Esophagus mucosa (tissue), 1 donor: Measurements from ENCODE around the gene HMX2. TPM values are rescaled to one million over a fixed set of nuclear protein-coding genes. Genes with fewer than 3 reads are reported as not detected.

Experiments used
- ATAC-seq: fragments of 200-7000 bp; cut with Tn5 transposase; one replicate; pipeline ENCODE4 v1.9.1; 2020
- total RNA-seq: library from RNA; stranded (reverse); gene quantifications from one replicate; pipeline ENCODE4 v1.2.4, GENCODE V29; 2023
- donor health status: DM: yes; HTN: yes; CAD: no.

HMX2 gene
- total RNA-seq, result not detected

- ATAC-seq, result no peak
These were observed at the start of gene HMX2 for GRCh38 chr10:123147635-123148413. TSS of gene HMX2 (plus strand) at chr10:123148136. CDS start at chr10:123148379, 243 bp downstream.

GRCh38 chr10:123100030-123100762 lies 47.7 kb upstream of the HMX2 start:
- no peak for ATAC-seq

- no peak for ATAC-seq
These were observed 46.1 kb upstream of the HMX2 start for GRCh38 chr10:123101872-123102271.

GRCh38 chr10:123102673-123103072 lies 45.3 kb upstream of the HMX2 start:
- peak; percentile 10 for ATAC-seq

GRCh38 chr10:123103944-123104343 lies 44.0 kb upstream of the HMX2 start:
- ATAC-seq, result peak; percentile 67

- peak; percentile 93 for ATAC-seq
These were observed 38.5 kb upstream of the HMX2 start for GRCh38 chr10:123109466-123109865.

GRCh38 chr10:123117644-123118417 lies 30.1 kb upstream of the HMX2 start:
- ATAC-seq, result no peak

- ATAC-seq, result no peak
These were observed 28.9 kb upstream of the HMX2 start for GRCh38 chr10:123119081-123119480.

- no peak for ATAC-seq
These were observed 21.7 kb upstream of the HMX2 start for GRCh38 chr10:123126246-123126645.

- ATAC-seq, result peak; percentile 86
These were observed 18.2 kb upstream of the HMX2 start for GRCh38 chr10:123129618-123130271.

GRCh38 chr10:123132576-123133477 lies 15.1 kb upstream of the HMX2 start:
- peak; percentile 75 for ATAC-seq

GRCh38 chr10:123133541-123134342 lies 14.2 kb upstream of the HMX2 start:
- ATAC-seq, result no peak

- ATAC-seq, result no peak
These were observed 13.5 kb upstream of the HMX2 start for GRCh38 chr10:123134343-123134914.

- ATAC-seq, result no peak
These were observed 13.0 kb upstream of the HMX2 start for GRCh38 chr10:123134915-123135414.

- no peak for ATAC-seq
These were observed 12.4 kb upstream of the HMX2 start, which contains the start of gene HMX3 for GRCh38 chr10:123135415-123136141. TSS of gene HMX3 (plus strand) at chr10:123135970. CDS start at chr10:123136051, 81 bp downstream.

- no peak for ATAC-seq
These were observed 11.6 kb upstream of the HMX2 start for GRCh38 chr10:123136221-123136805.

GRCh38 chr10:123136806-123137642 lies 10.9 kb upstream of the HMX2 start:
- no peak for ATAC-seq

- ATAC-seq, result no peak
These were observed 8.8 kb upstream of the HMX2 start for GRCh38 chr10:123139165-123139520.
